NCI-H128 (cell line): Measurements from ENCODE around the gene LAMA2.

Experiments used
- DNase-seq: peaks from one replicate; lab custom pipeline; 2025; ENCODE audit not compliant: unreplicated experiment; lab: John Stamatoyannopoulos, UW

Gene LAMA2, protein sequence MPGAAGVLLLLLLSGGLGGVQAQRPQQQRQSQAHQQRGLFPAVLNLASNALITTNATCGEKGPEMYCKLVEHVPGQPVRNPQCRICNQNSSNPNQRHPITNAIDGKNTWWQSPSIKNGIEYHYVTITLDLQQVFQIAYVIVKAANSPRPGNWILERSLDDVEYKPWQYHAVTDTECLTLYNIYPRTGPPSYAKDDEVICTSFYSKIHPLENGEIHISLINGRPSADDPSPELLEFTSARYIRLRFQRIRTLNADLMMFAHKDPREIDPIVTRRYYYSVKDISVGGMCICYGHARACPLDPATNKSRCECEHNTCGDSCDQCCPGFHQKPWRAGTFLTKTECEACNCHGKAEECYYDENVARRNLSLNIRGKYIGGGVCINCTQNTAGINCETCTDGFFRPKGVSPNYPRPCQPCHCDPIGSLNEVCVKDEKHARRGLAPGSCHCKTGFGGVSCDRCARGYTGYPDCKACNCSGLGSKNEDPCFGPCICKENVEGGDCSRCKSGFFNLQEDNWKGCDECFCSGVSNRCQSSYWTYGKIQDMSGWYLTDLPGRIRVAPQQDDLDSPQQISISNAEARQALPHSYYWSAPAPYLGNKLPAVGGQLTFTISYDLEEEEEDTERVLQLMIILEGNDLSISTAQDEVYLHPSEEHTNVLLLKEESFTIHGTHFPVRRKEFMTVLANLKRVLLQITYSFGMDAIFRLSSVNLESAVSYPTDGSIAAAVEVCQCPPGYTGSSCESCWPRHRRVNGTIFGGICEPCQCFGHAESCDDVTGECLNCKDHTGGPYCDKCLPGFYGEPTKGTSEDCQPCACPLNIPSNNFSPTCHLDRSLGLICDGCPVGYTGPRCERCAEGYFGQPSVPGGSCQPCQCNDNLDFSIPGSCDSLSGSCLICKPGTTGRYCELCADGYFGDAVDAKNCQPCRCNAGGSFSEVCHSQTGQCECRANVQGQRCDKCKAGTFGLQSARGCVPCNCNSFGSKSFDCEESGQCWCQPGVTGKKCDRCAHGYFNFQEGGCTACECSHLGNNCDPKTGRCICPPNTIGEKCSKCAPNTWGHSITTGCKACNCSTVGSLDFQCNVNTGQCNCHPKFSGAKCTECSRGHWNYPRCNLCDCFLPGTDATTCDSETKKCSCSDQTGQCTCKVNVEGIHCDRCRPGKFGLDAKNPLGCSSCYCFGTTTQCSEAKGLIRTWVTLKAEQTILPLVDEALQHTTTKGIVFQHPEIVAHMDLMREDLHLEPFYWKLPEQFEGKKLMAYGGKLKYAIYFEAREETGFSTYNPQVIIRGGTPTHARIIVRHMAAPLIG (N-terminal part only)

DNA sequence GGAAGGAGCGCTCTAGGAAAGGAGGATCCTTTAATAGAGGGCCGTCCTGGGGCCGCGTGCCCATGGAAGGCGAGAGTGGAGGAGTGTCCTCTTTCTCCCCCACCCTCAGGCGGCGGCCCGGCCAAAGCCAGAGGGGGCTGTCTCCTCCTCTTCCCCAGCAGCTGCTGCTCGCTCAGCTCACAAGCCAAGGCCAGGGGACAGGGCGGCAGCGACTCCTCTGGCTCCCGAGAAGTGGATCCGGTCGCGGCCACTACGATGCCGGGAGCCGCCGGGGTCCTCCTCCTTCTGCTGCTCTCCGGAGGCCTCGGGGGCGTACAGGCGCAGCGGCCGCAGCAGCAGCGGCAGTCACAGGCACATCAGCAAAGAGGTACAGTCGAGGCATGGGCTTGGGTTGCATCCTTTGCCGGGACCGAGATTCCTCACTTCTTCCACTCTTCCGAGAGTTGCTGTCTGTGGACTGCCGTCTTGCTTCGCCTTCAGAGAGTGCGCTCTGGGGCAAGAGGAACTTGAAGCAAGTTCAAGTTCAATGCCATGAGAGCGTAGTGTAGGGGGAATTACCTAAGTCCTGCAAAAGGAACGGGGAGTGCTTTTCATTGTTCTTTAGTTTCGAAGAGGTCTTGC lies at the start of gene LAMA2:
LAMA2 (plus strand) TSS at position 148 of the 621 bp plus-strand sequence; CDS start at position 256, 108 bp downstream.
- DNase-seq: no peak

DNA sequence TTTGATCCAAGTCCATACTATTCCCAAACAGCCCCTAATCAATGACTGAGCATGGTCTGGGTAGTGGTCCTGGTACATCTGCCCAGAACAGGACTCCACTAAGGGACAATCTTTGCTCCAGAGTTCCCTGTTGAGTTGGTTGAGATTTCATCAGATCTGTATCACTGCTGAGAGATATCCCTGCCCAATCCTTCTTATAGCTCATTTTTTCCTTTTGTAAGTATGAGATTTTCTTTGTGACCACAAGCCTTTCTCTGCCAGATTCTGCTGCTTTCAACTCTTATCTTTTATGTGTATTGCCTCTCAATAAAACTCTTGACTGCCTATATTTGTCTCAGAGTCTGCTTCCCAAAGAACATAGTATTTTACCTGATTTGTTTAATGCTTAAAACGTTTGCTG lies 46.2 kb upstream of the LAMA2 start:
- DNase-seq: no peak

DNA sequence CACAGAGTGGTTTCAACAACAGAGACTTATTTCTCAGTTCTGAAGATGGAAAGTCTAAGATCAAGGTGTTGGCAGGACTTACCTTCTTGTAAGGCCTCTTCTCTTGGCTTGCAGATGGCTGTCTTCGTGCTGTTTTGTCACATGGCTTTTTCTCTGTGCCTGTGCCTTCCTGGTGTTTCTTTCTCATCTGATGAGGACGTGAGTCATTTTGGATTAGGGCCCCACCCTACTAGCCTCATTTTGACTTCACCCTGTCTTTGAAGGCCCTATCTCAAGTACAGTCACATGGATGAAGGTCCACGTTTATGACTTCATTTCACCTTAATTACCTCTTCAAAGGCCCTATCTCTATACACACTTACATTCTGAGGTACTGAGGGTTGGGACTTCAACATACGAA lies 41.4 kb upstream of the LAMA2 start:
- no peak for DNase-seq

DNA sequence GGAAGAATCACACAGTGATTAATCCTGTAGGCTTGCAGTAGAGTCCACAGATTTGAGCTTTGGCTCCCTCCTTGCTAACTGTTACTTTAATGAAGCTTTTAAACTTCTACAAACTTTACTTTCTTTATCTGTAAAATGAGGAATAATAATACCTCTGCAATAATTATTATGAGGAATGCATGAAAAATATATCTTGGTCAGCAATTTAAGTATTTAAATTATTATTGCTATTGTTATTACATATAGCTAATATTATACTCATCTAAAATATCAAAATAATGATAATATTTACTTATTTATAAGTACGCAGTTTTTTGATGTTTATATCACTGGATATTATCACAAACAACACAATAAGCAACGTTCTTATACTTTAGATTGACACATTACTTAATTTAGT lies 38.3 kb upstream of the LAMA2 start:
- no peak for DNase-seq

DNA sequence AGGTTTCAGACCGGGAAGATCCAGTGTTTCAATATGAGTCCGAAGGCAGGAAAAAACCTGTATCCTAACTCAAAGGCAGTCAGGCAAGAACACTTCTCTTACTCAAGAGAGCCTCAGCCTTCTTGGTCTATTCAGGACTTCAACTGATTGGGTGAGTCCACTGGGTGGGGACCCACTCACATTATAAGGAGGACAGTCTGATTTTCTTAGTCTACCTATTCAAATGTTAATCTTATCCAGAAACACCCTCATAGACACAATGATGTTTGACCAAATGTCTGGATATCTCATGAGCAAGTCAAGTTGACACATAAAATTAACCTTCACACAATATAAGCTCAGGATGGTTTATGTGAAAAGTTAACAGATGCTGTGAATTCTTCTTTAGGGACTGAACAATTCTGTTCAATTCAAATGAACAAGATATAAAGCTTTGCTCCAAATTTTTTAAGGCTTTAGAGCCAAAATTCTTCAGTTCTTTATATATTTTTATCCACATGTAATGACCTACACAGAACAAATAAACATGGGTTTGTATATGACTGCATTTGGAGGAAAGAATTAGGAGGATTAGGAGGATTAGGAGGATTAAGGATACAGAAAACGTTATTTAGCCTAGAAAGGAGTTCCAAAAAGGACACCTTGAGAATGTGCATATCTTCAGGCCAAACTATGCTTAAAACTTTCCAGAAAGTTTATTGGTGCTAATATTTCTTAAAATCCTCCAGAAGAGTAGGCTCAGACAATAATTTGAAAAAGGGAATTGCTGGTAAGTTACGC lies 35.3 kb upstream of the LAMA2 start:
- DNase-seq: no peak

DNA sequence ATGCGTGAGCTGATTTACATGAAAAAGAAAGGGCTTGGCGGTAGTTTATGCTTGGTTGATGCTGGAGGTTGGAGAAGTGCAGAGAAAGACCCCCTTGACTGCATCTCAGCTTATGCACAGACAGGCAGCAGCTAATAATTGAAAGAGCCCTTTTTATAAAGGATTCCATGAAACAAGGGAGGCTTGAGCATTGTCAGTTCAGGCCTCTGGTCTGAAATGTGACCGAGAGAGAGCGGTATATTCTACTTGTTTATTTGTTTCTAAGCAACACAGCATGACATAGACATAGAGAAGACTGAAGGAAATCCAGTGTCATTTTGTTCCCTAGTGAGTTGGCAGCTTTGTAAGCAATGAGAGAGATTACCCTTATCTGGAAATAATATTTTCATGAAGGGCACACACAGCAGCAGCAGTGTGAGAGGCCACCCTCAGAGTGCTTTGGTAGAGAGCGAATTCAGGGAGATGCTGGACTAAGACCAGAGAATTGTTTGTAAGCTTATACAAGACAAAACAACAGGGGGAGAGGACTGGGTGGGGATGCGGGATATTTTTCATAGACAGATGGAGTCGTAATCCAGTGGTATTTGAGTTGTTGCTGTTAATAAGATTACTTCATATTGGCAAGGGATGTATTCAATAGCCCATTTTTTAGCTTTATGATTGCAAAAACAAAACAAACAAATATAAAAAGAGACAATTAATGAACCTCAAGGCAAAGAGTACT lies 34.6 kb upstream of the LAMA2 start:
- DNase-seq: no peak

DNA sequence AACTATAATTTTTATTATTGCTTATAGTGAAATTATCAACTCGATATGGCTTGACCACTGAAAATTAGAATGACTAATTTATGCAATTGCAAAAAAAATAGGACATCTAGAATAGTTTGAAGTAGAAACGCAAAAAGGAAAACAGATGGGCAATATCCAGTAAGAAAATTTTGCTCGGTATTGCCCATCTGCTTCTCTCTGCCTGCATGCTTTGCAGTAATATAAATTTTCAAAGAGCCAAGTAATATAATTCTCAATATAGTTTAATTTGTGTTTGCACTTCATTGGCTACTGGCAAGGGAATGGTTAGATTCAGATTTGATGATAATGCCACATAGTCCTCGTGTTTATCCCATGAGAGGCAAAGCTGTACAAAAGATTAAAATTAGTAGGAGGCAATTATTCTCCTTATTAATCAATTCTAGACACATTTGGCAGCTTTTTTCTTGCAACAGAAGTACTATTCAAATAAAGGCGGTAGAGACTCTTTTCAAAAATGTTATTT lies 27.3 kb upstream of the LAMA2 start:
- no peak for DNase-seq

DNA sequence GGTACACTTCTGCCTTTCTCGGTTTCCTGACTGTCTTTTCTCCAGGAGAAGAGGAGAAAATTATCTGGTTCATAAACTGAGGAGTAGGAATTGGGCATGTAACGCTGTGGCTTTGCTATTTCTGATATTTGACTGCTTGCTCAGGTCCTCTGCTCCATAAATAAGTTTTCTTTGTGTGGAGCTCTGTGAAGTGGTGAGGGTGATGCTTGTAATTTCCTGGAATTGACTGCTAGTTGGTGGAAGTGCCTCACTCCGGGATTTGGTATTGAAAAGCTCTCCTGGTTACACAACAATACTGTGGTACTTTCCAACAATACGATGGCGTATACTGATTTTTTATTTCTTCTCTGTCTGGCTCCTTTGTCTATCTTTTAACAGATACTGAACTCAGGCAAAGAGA lies 25.1 kb upstream of the LAMA2 start:
- no peak for DNase-seq

DNA sequence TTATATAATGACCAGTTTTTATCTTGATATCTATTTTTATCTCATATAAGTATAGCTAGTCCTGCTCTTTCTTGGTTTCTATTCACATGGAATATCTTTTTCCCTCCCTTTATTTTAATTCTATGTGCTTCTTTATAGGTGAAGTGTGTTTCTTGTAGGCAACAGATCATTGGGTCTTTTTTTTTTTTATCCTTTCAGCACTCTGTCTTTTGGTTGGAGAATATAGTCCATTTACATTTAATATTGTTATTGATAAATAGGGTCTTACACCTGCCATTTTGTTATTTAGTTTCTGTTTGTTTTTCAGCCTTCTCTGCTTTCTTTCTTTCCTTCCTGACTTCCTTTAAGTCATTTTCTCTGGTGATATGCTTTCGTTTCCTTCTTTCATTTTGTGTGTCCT lies 22.2 kb upstream of the LAMA2 start:
- no peak for DNase-seq

DNA sequence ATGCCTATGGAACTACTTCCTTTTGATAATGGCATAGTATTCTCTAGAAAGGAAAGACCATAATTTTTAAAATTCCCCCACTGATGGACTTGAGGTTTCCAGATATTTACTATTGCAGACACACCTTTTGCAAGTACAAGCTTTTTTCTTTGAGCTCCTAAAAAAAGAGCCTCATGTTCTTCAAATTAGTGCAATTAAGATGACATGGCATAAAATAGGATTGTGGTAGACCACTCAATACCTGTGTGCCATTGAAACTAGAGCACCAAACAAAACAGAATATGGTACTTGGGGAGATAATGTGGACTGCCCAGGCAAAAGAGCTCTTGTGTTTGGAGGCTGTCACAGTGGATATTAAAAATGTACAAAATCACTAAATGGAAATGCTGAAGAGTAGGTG lies 19.0 kb upstream of the LAMA2 start:
- DNase-seq: no peak

DNA sequence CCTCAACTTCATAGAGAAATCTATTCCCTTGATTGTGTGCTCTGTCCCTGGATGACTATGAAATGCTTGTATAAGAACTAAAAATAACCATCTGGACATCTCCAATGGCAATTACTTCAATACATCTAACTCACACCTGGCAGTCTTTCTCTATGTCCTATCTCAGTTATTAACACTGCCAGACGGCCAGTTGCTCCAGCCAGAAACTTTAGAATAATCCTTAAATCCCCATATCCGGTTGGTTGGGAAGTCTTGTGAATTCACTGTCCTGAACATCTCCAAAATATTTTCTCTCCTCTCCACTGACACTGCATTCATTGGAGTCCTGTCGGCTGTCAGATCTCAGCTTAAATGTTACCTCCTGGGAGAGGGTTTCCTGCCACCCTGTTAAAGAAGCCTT lies 12.2 kb upstream of the LAMA2 start:
- no peak for DNase-seq

DNA sequence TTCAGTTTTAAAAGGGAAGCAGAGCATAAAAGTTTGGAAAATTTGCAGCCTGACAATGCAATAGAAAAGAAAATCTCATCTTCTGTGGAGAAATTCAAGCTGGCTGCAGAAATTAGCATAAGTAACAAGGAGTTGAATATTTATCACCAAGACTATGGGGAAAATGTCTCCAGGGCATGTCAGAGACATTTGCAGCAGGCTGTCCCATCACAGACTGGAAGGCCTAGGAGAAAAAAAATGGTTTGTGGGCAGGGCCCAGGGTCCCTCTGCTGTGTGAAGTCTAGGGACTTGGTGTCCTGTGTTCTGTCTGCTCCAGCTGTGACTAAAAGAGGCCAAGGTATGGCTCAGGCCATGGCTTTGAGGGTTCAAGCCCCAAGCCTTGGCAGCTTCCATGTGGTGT lies 8.1 kb upstream of the LAMA2 start:
- no peak for DNase-seq

DNA sequence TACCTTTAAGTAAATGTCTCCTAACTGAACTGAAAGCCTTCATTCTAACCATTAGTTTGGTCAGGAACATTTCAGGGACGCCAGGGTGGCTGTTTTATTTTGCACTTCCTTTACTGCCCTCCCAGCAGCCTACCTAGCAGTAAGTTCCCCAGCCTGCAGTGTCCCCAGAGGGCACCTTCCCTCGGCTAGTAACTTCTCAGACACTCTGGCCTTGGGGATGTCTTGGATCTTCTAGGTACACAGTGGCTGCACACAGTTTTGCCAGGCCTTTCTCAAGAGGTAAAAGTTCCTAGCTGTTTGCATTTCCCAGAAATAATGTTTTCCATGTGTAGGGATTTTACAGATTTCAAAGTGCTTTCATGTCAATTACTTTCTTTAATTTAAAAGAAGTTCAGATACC lies 378 bp upstream of the LAMA2 start:
- no peak for DNase-seq

DNA sequence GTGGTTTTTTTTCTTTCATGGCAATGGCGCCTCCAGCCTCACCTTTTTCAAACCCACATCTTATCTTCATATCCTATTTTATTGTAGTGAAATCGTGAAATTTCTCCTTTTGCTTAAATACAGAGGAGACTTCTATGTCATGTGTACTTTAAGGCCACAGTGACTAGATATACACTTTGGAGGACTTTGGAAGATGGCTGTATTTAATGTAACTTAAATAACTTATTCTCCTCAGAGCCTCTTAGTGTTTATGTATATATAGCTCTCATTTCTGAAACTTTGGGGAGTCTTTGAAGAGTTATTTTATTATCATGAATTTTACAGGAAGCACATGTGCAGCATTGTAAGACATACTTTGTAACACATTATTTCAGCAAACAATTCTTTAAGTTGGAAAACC lies 968 bp downstream of the LAMA2 start:
- DNase-seq: no peak

DNA sequence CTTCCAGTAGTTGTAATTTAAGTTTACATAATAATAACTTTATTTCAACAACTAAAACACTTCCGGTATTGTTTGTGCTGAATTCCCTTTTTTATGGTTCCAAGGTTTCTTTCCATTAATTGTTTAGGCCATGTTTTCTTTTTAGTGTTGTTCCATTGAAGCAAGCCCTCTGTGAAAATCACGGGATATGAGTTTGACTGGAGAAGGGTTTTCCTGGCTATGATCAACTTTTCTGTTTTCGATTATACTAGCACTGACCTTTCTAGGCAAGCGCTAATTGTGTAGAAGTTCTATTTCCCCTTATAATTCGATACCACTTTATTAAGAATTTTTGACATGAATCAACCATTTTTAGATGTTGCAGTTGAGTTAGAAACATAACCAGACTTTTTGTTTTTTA lies 2.4 kb downstream of the LAMA2 start:
- no peak for DNase-seq

DNA sequence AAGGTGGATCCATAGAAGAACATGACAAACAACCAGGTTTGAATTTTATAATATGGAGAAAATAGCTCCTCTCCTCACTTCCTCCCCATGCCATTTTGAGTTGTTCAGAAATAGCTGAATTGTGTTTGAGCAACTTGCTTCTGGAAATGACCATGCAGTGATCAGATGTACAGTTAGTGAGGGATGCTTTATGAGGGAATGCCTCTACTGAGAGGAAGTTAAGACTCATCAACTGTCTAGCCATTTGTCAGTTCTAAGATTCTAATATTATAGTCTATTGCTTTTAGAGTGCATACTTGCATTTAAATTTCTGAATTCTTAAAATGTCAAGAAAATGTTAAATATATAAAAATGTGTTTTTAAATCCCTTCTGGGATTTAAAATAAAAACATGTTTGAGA lies 3.8 kb downstream of the LAMA2 start:
- no peak for DNase-seq

DNA sequence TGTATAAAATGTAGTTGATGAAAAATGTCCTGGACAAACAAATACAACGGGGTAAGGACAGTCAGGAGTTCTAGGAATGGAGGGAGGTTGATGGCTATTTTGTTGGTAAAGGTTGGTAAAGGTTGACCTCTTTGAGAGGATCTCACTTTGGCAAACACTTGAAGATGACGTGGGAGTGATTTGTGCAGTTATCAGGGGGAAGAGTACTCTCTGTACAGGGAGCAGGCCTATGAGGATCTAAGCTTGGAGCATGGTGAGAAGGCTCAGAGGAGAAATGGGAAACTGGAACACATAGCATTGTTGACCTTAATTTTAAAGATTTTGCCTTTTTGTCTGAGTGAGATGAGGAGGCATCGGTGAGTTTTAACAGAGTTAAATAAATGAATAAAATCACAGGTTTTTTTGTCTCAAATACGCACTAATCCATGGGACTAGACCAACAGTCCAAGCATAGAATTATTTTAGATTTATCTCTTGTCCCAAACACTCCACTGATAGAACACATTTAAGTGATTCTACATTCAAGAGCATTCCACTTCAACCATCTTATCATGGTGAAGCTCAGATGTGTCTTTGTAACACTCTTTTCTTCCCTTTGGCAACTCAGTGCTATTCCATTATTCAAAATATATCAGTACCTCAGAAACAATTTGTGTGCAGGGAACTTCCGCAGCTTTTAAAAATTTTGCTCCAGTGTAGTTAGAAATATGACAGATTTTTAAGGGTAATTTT lies 5.7 kb downstream of the LAMA2 start:
- no peak for DNase-seq

DNA sequence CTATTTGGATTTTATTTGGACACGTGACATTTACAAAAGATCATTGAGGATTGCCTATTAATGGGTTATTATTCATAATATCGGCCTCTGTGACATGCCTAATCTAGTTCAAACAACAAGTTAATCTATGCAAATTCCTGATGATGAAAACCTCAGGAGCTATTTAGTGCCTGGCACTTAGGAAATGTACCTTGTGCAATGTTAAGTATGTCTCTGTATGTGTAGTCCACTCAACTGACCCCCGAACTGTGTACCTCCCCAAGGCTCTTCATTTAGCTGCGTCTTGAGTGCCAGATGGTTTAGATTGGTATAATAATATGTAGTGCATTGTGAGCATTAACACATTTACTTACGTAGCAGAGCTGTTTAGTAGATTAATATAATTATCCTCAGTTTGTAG lies 6.9 kb downstream of the LAMA2 start:
- DNase-seq: no peak

DNA sequence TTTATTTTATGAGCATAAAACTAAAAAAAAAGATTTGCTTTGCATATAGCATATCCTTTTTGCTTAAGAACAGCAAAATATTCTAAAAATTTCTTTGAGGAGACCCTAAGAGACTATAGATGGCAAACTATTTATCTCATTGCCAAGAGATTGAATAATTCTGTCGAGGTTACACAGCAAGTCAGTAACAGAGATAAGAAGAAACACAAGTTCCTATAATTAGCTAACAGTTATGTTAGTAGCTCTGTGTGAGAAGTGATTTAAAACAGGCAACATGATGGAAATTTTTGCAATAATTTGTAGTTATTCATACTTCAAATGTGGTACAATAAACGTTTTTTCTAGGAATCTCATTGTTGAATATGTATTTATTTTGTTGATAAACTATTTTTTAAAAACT lies 9.1 kb downstream of the LAMA2 start:
- no peak for DNase-seq
